GM19328 (cell line): ENCODE data around the gene HUNK.

Source experiments
- ATAC-seq: cut with Tn5 transposase; IDR thresholded peaks from one replicate; pipeline ENCODE4 v1.9.1; 2021; ENCODE audit warnings: mild to moderate bottlenecking, moderate library complexity; ENCODE audit not compliant: unreplicated experiment

Gene HUNK

DNA sequence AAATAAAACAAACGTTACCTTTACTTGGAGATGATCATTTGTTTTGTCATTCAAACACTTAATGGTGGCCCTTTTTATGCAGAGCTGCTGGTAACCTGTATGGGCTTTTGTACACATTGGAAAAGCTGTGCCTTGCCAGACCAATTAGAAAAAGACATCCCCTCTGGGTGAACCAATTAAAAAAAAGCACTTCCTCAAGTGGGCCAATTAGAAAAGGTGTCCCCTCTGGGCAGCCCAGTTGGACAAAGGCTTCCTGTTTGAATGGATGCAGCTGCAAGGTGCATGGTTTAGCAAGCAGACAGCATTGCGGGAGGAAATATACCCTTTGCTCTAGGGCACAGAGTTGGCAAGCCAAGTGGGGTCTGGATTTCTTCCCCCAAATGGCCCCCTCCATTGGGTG is 21.6 kb downstream of the HUNK start:
- no peak for ATAC-seq

DNA sequence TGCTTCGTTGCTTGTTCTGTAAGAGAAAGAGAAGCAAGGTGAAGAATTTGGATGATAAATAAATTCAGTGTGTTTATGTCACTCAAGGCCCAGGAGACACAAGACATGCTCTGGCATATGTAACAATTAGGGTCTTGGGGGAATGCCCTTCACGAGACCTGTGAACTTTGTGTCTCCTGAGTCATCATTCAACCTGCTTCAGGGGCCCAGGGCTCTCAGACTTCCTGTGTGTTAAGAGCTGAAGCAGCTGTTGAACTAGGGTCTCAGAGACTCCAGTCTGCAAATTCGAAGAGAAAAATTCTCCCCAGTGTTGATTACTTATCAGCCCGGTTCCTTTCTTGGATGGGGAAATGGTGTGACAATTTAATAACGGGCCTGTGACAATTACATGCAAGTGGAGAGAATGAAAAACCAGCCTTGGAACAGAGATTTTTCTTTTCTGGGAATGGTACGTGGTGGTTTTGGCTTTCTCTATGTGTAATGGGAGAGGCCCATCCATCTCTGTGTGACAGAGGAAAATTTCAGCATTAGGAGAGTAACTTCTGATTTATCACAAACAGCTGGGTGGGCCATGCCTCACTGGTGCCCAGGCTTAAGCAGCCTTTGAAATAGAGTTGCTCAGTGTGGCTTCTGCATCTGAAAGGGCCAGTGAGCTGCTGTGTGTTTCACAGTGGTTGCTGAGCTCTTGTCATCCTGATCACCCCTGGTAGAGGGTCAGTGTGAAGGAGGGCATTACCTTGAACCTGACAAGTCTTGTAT is 22.4 kb downstream of the HUNK start:
- ATAC-seq = no peak

DNA sequence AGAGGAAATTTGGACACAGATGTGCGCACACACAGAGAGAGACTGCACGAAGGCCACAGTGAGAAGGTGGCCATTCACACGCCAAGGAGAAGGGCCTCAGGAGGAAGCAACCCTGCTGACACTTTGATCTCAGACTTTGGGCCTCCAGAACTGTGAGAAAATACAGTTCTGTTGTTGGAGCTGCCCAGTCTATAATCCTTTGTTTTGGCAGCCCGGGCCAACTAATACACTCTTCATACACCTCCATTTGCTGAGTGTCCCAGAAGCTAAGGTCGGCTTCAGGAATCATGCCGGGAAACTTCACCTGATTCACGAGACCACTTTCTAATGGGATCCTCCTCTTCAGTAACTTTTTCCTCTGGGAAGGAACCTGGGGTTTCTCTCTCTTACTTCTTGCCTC is 23.2 kb downstream of the HUNK start:
- ATAC-seq = no peak

DNA sequence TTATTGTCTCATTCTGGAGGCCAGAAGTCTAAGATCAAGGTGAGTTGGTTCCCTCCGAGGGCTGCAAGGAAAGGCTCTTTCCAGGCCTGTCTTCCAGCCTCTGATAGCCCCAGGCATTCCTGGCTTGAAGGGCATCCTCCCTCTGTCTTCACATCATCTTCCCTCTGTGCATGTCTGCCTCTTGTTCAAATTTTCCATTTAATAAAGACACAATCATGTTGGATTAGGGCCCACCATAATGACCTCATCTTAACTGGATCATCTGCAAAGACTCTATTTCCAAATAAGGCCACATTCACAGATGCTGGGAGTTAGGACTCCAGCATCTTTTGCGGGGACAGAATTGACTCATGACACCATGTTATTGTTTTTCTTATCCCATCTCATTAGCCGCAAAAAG is 24.5 kb downstream of the HUNK start:
- no peak for ATAC-seq

DNA sequence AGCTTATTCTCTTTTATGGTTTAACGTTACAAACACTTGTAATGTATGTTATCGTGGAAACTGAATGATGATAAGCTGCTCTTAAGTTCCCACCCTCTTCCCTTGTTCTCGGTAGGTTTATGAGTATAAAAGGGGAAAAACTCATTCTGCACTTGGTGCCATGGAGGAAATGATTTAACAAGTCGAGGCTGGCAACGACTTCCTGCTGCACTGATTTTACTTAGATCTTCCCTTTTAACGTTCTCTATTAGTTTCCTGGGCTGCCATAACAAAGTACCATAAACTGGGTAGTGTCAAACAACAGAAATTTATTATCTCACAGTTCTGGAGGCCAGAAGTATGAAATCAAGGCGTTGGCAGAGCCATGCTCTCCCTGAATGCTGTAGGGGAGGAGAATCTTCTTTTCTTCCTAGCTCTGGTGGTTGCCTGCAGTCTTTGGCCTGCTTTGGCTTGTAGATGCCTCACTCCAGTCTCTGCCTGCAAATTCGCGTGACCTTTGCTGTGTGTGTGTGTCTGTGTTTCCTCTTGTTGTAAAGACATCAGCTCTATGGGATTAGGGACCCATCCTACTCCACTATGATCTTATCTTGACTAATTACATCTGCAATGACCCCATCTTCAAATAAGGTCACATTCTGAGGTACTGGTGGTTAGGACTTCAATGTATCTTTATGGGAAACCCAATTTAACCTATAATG is 26.3 kb downstream of the HUNK start:
- ATAC-seq = no peak

DNA sequence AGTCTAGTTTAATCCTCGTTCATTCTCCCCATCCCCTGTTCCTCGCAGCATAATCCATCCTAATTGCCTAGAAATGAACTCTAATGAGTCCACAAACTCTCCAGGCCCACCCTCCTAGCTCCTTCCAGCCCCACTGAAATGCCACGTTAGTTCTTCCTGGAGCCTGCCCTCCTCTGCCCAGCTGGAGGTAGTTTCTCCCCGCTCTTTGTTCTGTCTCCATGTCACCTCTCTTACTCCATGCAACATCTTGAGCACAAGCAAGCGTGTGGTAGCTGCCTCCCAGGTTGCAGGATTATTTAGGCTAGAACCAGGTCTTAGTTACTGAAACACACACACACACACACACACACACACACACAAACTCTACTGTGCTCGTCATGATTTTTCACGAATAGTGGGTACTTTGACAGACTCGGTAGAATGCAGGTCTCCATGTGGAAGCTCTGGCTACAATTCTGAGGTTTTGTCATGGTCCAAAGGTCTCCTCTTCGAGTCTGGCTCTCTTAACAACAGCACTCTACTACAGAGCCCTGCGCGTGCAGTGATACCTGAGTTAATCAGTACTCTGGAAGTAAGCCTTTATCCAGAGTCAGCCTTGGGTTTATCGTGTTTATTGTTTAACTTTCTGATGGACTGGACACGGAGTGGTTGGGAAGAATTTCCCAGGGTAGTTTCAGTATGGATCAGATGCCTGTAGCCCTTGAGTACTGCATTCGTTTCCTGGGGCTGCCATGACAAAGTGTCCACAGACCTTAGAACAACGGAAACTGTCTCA is 27.5 kb downstream of the HUNK start:
- ATAC-seq = no peak

DNA sequence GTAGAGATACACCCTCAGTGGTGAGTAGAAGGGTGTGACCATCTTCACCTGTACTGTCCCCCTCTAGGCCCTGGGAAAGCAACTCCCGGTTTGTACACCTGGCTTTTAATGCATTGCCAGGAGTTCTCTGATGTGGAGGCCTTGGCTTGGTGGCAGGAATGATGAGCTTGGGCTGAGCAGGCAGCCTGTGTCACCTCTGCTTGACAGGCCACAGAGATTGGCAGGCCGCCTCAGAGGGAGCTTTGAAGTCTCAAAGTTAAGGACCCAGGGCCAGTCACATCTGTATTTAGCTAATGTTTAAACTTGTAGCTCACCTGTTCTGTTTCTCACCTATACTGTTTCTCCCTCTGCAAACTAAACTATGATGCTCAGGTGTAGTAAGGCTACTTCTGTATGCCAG is 28.5 kb downstream of the HUNK start:
- no peak for ATAC-seq

DNA sequence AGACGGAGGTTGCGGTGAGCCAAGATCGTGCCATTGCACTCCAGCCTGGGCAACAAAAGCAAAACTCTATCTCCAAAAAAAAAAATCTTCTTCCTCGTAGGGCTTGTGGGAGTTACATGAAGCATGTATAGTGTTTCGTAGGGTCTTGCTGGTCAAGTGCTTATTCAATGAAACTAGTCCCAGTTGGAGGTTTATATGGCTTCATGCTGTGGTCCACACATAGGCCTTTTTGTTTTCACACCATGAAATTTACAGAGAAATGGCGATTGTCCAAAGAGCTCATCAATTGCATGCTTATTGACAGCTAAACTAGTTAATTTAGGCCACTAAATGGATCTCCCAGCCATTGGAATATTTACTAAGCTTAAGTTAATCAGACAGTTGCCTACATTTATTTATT is 29.6 kb downstream of the HUNK start:
- no peak for ATAC-seq

DNA sequence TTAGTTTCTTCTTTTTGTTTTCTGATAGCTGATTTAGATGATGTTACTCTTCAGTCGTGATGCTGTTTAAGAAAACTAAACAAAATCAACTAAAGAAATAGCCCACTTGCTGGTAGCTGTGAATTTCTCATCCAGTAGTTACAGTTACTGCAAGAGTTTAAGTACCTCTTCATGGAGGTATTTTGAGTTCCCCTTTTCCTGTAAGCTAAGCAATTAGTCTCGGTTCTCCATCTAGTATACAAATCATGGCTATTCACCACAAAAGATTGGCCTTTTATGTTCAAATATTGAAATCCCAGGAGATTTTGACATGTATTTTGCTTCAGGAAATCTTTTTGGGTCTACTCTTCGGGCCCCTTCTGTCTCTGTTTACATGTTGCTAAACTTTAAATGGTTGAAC is 31.1 kb downstream of the HUNK start:
- ATAC-seq = no peak

DNA sequence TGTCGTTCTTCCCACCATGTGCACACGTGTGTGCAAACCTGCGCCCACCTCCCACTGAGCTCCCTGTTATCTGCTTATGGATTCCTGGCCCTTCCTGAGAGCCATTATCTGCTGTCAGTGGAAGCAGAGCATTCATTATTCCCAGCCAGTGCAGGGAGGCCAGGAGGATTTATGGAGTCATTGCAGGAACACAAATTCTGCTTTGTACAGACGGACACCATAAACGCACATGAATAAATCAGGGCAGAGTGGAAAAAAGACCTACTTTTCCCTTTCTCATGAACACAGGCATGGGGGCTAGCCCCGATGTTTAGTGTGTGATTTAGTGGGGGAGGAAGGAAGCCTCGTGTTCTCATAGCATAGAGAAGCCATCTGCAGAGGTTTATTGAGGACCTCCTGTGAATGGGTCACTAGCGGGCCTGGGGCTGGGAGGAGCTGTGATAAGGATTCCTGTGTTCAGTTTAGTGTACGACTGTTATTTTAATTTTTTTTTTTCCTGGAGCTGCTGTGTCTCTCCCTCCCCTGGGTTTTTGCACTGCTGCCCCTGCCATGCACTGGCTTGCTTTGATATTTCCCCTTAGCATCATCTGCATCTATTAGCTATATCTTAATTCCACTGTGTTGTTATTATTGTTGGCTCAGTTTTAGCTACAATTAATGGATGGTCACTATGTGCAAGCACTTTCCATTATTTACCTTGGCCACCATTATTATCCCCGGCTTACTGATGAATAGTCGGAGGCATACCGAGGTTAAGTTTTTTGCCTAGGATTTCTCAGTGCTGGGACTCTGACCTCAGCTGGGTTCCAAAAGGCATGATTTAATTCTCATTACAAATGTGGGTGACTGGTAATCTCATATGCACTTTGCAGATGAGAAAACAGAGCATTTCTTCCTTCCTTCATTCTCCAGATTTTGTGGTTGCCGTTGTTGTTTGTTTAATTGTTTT is 33.0 kb downstream of the HUNK start:
- ATAC-seq = no peak

DNA sequence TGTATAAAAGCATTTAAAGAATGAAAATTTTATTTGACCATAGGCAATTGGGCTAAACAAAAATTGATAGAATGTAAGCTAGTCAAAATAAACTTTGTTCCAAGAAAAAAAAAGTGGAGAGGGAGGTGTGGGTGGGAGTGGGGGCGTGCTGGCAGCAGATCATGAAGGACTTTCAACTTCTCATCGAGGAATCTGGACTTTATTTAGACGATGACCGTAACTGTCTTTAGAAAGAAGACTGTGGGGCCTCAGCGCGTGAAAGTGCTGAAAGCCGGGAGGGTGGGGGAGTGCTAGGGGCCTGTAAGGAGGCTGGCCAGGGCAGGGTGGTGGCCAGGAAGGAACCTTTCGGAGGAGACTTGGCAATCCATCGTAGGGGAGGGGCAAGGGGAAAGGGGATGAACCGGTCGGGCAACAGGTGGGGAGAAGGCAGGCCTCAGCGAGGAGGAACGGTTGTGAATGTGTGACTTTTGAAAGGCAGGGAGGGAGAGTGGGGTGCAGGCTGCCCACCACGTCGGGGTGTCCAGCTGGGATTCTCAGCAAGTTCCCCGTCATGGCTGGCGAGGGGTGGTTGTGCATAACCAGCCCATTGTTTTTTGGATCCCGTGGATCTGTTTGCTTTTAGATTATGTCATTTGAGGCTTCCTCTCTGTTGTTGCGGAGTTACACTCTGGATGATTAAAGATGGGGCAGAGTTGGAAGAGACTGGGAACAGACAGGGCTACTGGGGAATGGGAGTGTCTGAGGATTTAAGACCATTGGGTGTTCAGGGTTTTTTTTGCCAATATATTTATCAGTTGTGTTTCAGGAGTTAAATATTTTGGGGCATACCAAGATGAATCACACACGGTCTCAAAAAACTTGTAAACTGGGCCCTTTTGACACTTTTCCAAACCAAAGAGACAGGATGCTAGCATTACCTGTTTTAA is 35.5 kb downstream of the HUNK start:
- no peak for ATAC-seq

DNA sequence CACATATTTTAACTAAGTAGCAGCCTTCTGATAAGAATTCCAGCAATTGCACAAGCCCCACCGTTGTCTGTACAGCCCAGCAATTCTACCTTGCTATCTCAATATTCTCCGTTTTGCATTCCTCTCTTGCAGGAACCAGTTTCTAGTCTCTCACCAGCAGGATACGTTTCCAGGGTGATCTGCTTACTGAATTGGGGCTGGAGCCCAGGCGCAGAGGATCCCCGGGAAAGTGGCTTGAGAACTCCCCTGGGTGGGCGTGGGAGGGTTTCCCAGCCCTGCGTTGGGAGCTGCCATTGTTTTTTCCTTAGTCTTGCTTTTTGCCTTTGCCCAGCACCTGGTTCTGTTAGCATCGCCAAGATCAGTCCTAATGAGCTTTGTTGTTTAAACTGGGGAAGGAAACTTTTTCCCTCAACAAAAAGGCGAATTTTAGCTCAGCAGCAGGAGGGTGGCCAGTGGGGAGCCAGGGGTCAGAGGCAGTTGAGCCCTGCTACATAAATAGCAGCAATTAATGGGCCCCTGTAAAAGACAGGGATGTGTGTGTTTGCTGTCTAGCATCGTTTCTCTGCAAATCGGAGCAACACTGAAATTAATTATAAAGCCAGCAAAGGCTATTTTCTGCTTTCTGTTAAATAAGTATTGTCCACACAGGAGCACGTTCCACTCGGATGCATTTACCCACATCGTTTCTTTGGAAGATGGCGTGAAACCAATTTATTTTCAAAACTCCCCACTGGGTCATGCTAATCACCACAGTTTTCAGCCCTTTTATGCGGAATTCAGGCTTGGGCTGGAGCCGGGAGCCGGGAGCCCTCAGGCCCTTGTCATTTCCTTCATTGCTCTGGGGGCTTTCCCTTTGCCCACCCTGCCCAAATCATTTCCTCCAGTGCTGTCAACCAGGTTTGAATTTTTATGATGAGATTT is 36.6 kb downstream of the HUNK start:
- no peak for ATAC-seq

DNA sequence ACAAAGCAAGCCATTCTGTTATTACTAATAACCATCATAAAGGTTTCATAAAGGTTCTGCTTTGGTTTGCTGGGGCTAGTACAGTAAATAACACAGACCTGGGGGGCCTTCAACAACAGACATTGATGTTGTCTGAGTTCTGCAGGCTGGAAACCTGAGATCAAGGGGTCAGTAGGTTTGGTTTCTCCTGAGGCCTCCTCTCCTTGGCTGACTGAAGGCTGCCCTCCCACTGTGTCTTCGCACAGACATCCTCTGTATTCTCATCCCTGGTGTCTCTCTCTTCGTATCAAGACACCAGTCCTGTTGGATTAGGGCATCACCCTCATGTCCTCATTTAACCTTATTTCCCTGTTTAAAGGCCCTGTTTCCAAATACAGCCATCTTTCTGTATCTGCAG is 37.3 kb downstream of the HUNK start:
- ATAC-seq = no peak

DNA sequence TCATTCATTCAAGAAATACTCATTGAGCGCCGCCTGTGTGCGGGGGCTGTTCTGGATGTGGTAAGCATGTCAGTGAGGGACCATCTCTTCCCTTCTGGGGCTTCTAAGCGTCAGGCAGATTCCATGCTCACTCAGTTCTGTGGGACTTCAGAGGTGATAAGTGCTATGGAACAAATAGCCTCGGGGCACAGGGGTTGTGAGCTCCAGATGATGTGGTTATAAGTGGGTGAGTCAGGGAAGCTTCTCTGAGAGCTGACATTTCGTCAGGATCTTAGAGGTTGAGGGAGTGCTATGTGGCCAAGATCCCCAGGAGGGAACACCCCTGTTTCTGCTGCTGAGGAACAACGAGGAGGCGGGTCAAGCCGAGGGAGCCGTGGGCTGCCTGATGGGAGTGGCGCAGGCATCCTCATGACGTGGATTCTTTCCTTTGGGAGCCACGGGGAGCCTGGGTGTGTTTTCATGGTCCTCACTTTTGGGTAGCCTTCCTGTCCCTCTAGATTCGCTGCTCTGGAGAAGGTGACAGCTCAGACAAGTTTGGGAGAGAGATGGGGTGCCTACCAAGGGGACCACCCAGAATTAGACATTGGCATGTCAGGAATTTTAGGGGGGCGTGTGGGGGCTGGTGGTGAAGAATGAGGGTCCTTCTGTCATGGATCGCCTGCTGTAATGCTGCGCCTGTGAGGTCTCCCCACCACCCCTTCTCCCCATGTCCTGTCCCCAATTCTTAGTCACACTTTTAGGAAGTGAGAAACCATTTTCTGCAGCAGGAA is 38.5 kb downstream of the HUNK start:
- no peak for ATAC-seq

DNA sequence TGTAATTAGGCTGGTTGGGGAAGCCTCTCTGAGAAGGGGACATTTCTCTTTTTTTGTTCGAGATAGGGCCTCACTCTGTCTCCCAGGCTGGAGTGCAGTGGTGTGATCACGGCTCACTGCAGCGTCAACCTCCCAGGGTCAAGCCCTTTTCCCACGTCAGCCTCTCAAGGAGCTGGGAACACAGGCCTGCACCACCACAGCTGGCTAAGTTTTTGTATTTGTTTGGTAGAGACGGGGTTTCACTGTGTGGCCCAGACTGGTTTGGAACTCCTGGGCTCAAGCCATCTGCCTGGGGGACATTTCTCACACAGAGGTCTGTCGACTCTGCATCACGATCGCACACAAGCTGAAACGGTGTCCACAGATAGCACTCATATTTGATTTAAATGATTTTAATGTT is 39.7 kb downstream of the HUNK start:
- ATAC-seq = no peak

DNA sequence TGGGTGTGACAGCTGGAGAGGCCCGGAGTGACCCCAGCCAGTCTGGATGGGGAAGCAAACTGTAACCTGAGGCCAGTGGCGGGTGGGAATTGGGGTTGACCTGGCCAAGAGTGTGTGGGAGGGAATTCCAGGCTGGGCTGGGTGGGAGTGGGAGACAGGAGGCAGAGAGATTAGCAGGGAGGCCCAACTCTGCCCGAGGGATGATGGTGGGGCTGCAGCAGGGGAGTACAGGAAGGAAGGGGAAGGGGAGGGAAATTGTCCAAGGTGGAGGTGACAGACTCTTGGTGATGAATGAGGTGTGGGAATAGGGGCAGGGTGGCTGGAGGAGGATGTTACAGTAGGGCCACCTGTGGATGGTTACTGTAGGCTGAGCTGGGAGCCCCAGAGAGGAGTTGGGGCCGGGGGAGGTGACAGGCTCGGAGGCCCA is 40.4 kb downstream of the HUNK start:
- ATAC-seq = no peak

DNA sequence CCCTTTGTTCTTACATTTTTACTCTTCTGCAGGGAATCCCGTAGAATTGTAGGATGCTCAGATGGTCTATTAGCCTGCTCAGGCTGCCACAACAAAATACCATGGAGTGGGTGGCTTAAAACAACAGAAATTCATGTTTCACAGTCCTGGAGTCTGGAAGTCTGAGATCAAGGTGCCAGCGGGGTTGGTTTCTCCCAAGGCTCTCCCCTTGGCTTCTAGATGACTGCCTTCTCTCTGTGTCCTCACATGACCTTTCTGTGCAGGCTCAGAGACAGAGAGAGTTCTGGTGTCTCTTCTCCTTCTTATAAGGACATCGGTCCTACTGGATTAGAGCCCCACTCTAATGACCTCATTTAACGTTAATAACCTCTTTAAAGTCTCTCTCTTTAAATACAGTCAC is 41.7 kb downstream of the HUNK start:
- no peak for ATAC-seq

DNA sequence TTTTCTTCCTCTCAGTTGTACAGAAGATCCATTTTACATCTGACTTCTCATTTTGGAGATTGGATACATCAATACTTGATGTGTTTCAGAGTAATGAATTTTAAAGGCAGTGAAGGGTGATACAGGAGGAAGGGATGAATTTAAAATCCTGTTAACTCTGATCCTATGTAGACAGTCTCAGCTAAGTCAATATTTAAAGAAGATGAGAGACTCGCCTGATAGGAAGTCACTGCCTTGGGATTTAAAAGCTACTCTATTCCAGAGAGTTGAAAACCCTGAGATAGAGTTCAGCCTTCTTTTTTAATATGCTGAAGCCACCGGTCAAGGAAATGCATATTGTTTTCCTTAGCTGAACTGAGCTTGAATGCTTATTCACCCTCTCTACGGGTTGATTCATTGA is 42.7 kb downstream of the HUNK start:
- no peak for ATAC-seq
